K562 (cell line): ENCODE data around the gene WDCP. TPM values are rescaled to one million over a fixed set of nuclear protein-coding genes. Genes with fewer than 3 reads are reported as not detected.

Experiments used
- ATAC-seq: fragments of 200-7000 bp; cut with Tn5 transposase; 3 replicates; pipeline ENCODE4 v1.9.1; 2020; ENCODE audit warnings: moderate library complexity
- BruUV-seq: library from RNA; stranded (reverse); fragments of 400-500 nt; replicated peaks from 2 replicates; lab custom pipeline; 2021; lab: Mats Ljungman, UMichigan
- CTCF ChIA-PET: fragments of 300-600 bp; formaldehyde crosslinking; extraction: SDS; loops from one replicate; lab custom pipeline; 2021; ENCODE audit warnings: low intra/inter-chr PET ratio; lab: Yijun Ruan, JAX
- POLR2A ChIA-PET: fragments of 300-600, 350-650 bp; sonication (Branson Sonifier 250); formaldehyde crosslinking; extraction: SDS; loops from one replicate; lab custom pipeline; 2021; ENCODE audit warnings: antibody characterized with exemption, inconsistent platforms; lab: Yijun Ruan, JAX
- DNase-seq, 4 experiments: peaks; one replicate each; pipeline versions ENCODE4 v3.0.0 to v3.0.0-alpha.2; 2011 to 2018; ENCODE audit warnings: low spot score in 3 of 4, mixed read lengths in 3 of 4; ENCODE audit errors: extremely low read depth in 1 of 4
- FAIRE-seq: peaks from 2 replicates; lab custom pipeline; 2011; peaks lifted over from hg19 to GRCh38; lab: Jason Lieb, UNC
- H2AFZ ChIP-seq: 2 replicates; pipeline ENCODE4 v1.6.0; 2011; ENCODE audit warnings: low read depth, low read length, control low read depth, inconsistent platforms
- H3K27ac ChIP-seq: fragments of 200-600 bp; 3 replicates; pipeline ENCODE4 v1.8.0; 2011; ENCODE audit warnings: low read depth, mild to moderate bottlenecking, control low read depth, inconsistent platforms, low read length, moderate library complexity, mixed read lengths; ENCODE audit errors: extremely low read depth
- H3K27me3 ChIP-seq, 2 experiments: fragments of 300-600 bp in 1 of 2; 2 replicates in 1 of 2; 3 replicates in 1 of 2; pipeline versions ENCODE4 v1.6.0 to v1.8.0; 2011; ENCODE audit warnings: inconsistent platforms in 2 of 2, low read length in 2 of 2, mild to moderate bottlenecking in 1 of 2, mixed read lengths in 1 of 2, moderate library complexity in 1 of 2; ENCODE audit not compliant: control insufficient read depth in 2 of 2, insufficient read depth in 2 of 2
- H3K36me3 ChIP-seq: fragments of 300-600 bp; 3 replicates; pipeline ENCODE4 v1.8.0; 2011; ENCODE audit warnings: mild to moderate bottlenecking, low read length, inconsistent platforms; ENCODE audit not compliant: control insufficient read depth, insufficient read depth
- H3K4me1 ChIP-seq, 2 experiments: fragments of 200-600 bp in 1 of 2; replicated peaks in 1 of 2; 2 replicates in 1 of 2; 3 replicates in 1 of 2; pipeline versions ENCODE4 v1.5.1 to v1.8.0; 2011; ENCODE audit warnings: inconsistent platforms in 2 of 2, low read length in 2 of 2, mild to moderate bottlenecking in 1 of 2, mixed read lengths in 1 of 2, moderate library complexity in 1 of 2; ENCODE audit not compliant: control insufficient read depth in 2 of 2, insufficient read depth in 2 of 2
- H3K4me2 ChIP-seq: 2 replicates; pipeline ENCODE4 v1.6.1; 2011; ENCODE audit warnings: low read length, control low read depth, inconsistent platforms, mixed read lengths; ENCODE audit not compliant: insufficient read depth
- H3K4me3 ChIP-seq: fragments of 200-600 bp; sonication (generic), shearing (Covaris generic); 2 replicates; pipeline ENCODE4 v1.5.1; 2016; ENCODE audit warnings: control low read depth, inconsistent platforms
- H3K79me2 ChIP-seq: fragments of 200-600 bp; 3 replicates; pipeline ENCODE4 v1.8.0; 2011; ENCODE audit warnings: low read length, inconsistent platforms; ENCODE audit not compliant: control insufficient read depth, insufficient read depth
- H3K9ac ChIP-seq, 2 experiments: 2 replicates each; pipeline versions ENCODE4 v1.6.0 to v1.6.1; 2011; ENCODE audit warnings: low read depth in 2 of 2, low read length in 2 of 2, control low read depth in 1 of 2, inconsistent platforms in 1 of 2, mild to moderate bottlenecking in 1 of 2, mixed read lengths in 1 of 2; ENCODE audit not compliant: insufficient read depth in 1 of 2
- H3K9me1 ChIP-seq: one replicate; pipeline ENCODE4 v1.6.0; 2011; ENCODE audit warnings: inconsistent platforms, mild to moderate bottlenecking, low read length, moderate library complexity; ENCODE audit not compliant: control insufficient read depth, insufficient read depth
- H3K9me3 ChIP-seq: replicated peaks from 2 replicates; pipeline ENCODE4 v1.5.1; 2011; ENCODE audit warnings: low read depth, low read length, inconsistent platforms; ENCODE audit not compliant: control insufficient read depth, insufficient read depth
- H4K20me1 ChIP-seq: replicated peaks from 2 replicates; pipeline ENCODE4 v1.6.1; 2011; ENCODE audit warnings: low read length, inconsistent platforms, mixed read lengths; ENCODE audit not compliant: control insufficient read depth, insufficient read depth
- ELK1 ChIP-seq: sonication (generic); formaldehyde crosslinking; IDR thresholded peaks from 2 replicates; pipeline ENCODE4 v1.8.1; 2022; ENCODE audit warnings: missing genetic modification reagents
- ID3 ChIP-seq, 2 experiments: fragments of 250-450 bp in 1 of 2; fragments of 450-650 bp in 1 of 2; sonication (Bioruptor Pico) in 1 of 2; IDR thresholded peaks; 2 replicates each; pipeline versions ENCODE4 v1.6.1 to v1.8.0; 2016 to 2021; ENCODE audit warnings: mild to moderate bottlenecking in 2 of 2, moderate library complexity in 2 of 2, missing compliant biosample characterization in 1 of 2, missing genetic modification characterization in 1 of 2
- KAT2B ChIP-seq: IDR thresholded peaks from one replicate; pipeline ENCODE4 v1.6.1; 2012; ENCODE audit warnings: low read depth, mild to moderate bottlenecking, control low read depth, inconsistent platforms, low read length, moderate library complexity
- KDM5B ChIP-seq: fragments of 200-600 bp; sonication (generic); IDR thresholded peaks from 2 replicates; pipeline ENCODE4 v1.6.1; 2012; ENCODE audit warnings: low read depth, mild to moderate bottlenecking, moderate library complexity, low read length, control low read depth, inconsistent platforms; ENCODE audit not compliant: insufficient replicate concordance
- MYBL2 ChIP-seq, 2 experiments: fragments of 450-650 bp in 1 of 2; sonication (generic) in 1 of 2; formaldehyde crosslinking in 1 of 2; IDR thresholded peaks; 2 replicates each; pipeline versions ENCODE4 v1.6.1 to v1.8.1; 2017 to 2022; ENCODE audit warnings: borderline replicate concordance in 1 of 2, inconsistent platforms in 1 of 2, low read depth in 1 of 2, mild to moderate bottlenecking in 1 of 2, missing genetic modification reagents in 1 of 2, moderate library complexity in 1 of 2
- MYNN ChIP-seq, 2 experiments: sonication (generic); formaldehyde crosslinking in 1 of 2; IDR thresholded peaks; 2 replicates each; pipeline versions ENCODE4 v1.5.0 to v1.6.1; 2016 to 2020; ENCODE audit warnings: antibody characterized with exemption in 1 of 2, missing genetic modification reagents in 1 of 2
- NFE2 ChIP-seq: IDR thresholded peaks from 2 replicates; pipeline ENCODE4 v1.6.1; 2014; ENCODE audit warnings: antibody characterized with exemption, low read depth
- NFYB ChIP-seq: IDR thresholded peaks from 2 replicates; pipeline ENCODE4 v1.6.1; 2011; ENCODE audit warnings: mild to moderate bottlenecking, moderate library complexity; ENCODE audit not compliant: insufficient read length; ENCODE audit errors: extremely low read depth
- PTBP1 ChIP-seq: fragments of 200-400 bp; formaldehyde crosslinking; IDR thresholded peaks from 2 replicates; pipeline ENCODE4 v1.6.1; 2017; ENCODE audit warnings: low read depth, low read length
- SP2 ChIP-seq: IDR thresholded peaks from 2 replicates; pipeline ENCODE4 v1.6.1; 2011; ENCODE audit warnings: mild to moderate bottlenecking, low read depth, low read length, moderate library complexity; ENCODE audit not compliant: poor library complexity, severe bottlenecking; ENCODE audit errors: extremely low read depth
- ZNF146 ChIP-seq: IDR thresholded peaks from one replicate; pipeline ENCODE4 v1.6.1; 2018; ENCODE audit warnings: missing compliant biosample characterization; ENCODE audit not compliant: unreplicated experiment
- ZNF224 ChIP-seq: sonication (generic); formaldehyde crosslinking; IDR thresholded peaks from 2 replicates; pipeline ENCODE4 v1.8.0; 2022; ENCODE audit warnings: mild to moderate bottlenecking, missing genetic modification reagents
- ZNF449 ChIP-seq: fragments of 250-450 bp; sonication (Bioruptor Pico); IDR thresholded peaks from 2 replicates; pipeline ENCODE4 v1.8.0; 2022; ENCODE audit warnings: moderate library complexity, mild to moderate bottlenecking, inconsistent platforms
- ZNF655 ChIP-seq: fragments of 250-450 bp; sonication (Bioruptor Pico); IDR thresholded peaks from 2 replicates; pipeline ENCODE4 v1.5.0; 2021
- WGBS: fragments of 100-300 bp; shearing (Covaris generic); methylation state at CpG from one replicate; pipeline ENCODE4 v1.1.6; 2016; ENCODE audit warnings: low coverage, mixed read lengths; ENCODE audit not compliant: insufficient coverage; ENCODE audit errors: missing lambda C conversion rate; 5-methylcytosine and 5-hydroxymethylcytosine counted together
- in situ Hi-C: fragments of 300-500 bp; cut with MboI; formaldehyde crosslinking; loops from 4 replicates; pipeline ENCODE4 v1.15.0; 2018; ENCODE audit warnings: inconsistent platforms, mixed read lengths
- intact Hi-C: fragments of 100-400 bp; cut with micrococcal nuclease; formaldehyde crosslinking; loops from 2 replicates; pipeline ENCODE4 v1.14.2; 2022
- polyA plus RNA-seq, 8 experiments: library from polyadenylated mRNA; depleted of rRNA in 4 of 8; stranded (reverse) in 5 of 8; unstranded in 3 of 8; fragments of >200 nt; fragmentation: Nextera tagmentation in 2 of 8; fragmentation: Illumina TruSeq in 1 of 8; extraction: Ambion mirVana in 2 of 8; extraction: Trizol in 1 of 8; gene quantifications; 2 replicates each; pipeline versions ENCODE4 v1.2.1 to v1.2.3, GENCODE V29; 2011 to 2014; ENCODE audit warnings: inconsistent platforms in 1 of 8, missing spikeins in 1 of 8
- total RNA-seq, 7 experiments: library from RNA; depleted of rRNA in 6 of 7; stranded (reverse); fragments of >200 nt in 6 of 7; fragmentation: Illumina TruSeq in 2 of 7; extraction: Trizol in 2 of 7; gene quantifications; 2 replicates each; pipeline versions ENCODE4 v1.2.1 to v1.2.3, GENCODE V29; 2011 to 2021; ENCODE audit warnings: low replicate concordance in 1 of 7

The WDCP gene
- total and polyA plus RNA-seq, 9 of the 15 experiments (the other 6 are each of a cell fraction or from before 2014, with no cell fraction given): 10.1 to 41.4 (median 21.8) TPM

- H3K9me1 ChIP-seq: no peaks in the 10 kb centered on the region
- peak within 1 kb of the TSS; percentile 95 for H2AFZ ChIP-seq
- in situ Hi-C loops: no loop called here
- no TSS peak for BruUV-seq
- H3K4me3 ChIP-seq: peak within 1 kb of the TSS; percentile 58
- no peaks in the 10 kb centered on the region for H3K9me3 ChIP-seq
- H3K4me1 ChIP-seq: peaks cover 12 to 18% of the 10 kb centered on the region in 2 experiments; a peak in 4 of 5 replicates
- under 1% methylated on average over 38 of the region's 44 CpGs for WGBS
- intact Hi-C loops: loop anchor here (1.0 to 2.0 kb wide), 6 partner anchors 38 to 298 kb away; partner anchors contain the start of genes ATAD2B, FAM228B and PFN4
- FAIRE-seq (no peak), DNase-seq (peak; percentile 90 to 95 (median 92)), ATAC-seq (peak; percentile 95)
- H3K4me2 ChIP-seq: peak within 1 kb of the TSS; percentile 89
- ChIA-PET CTCF (interaction anchor here (0.6 to 2.3 kb wide), 4 partner anchors 80 to 168 kb away, joined by 3 to 10 read pairs (median 6); partner anchors contain the start of gene ATAD2B), POLR2A (interaction anchor here (0.5 to 1.8 kb wide), 15 partner anchors 9 to 1103 kb away, joined by 3 to 12 read pairs (median 3); partner anchors contain the start of genes ATAD2B, NCOA1, SF3B6 and WDCP)
- H3K36me3 ChIP-seq: peaks cover 13% of the 10 kb centered on the region; the same call in 2 of the 3 replicates
- H3K9ac ChIP-seq: peak within 1 kb of the TSS; percentile 77 to 94
- H3K27ac ChIP-seq: peak within 1 kb of the TSS; percentile 75
- no peaks in the 10 kb centered on the region; the same call in 2 of the 3 replicates for H3K79me2 ChIP-seq
- H4K20me1 ChIP-seq: no peaks in the 10 kb centered on the region
- no peaks in the 10 kb centered on the region for H3K27me3 ChIP-seq
- TF ChIP-seq ZNF449 (CRISPR knock-in tag): no peak
- TF ChIP-seq ID3 (CRISPR knock-in tag; IDR thresholded peaks at IDR 0.05): no peak
- TF ChIP-seq ID3 (tag; IDR thresholded peaks at IDR 0.05): peak; percentile 49; the same call in 1 of the 2 replicates
- TF ChIP-seq SP2: peak; percentile 71
- TF ChIP-seq KAT2B: peak; percentile 80
- no peak for TF ChIP-seq ELK1
- no peak for TF ChIP-seq ZNF655 (CRISPR knock-in tag)
- no peak for TF ChIP-seq NFYB
- TF ChIP-seq ZNF224 (CRISPR knock-in tag): no peak
- peak; percentile 28 for TF ChIP-seq KDM5B
- TF ChIP-seq MYNN (IDR thresholded peaks at IDR 0.05): no peak; the same call in 1 of the 2 replicates
- no peak for TF ChIP-seq MYNN (CRISPR knock-in tag; IDR thresholded peaks at IDR 0.05)
- no peak for TF ChIP-seq ZNF146 (CRISPR knock-in tag)
- TF ChIP-seq MYBL2 (IDR thresholded peaks at IDR 0.05; ENCODE audit: low read depth): no peak
- no peak for TF ChIP-seq MYBL2 (CRISPR knock-in tag; IDR thresholded peaks at IDR 0.05; ENCODE audit: borderline replicate concordance)
- TF ChIP-seq PTBP1: no peak
- no peak for TF ChIP-seq NFE2
Measured at GRCh38 chr2:24084386-24085199, 37.4 kb upstream of the WDCP start, which contains the start of gene TP53I3. Gene TP53I3, minus strand, starts transcription at chr2:24084834. Its CDS starts 508 bp downstream, at chr2:24084326.
